Psoas muscle (tissue), 8 donors: ENCODE data around the gene MRPL10. TPM values are rescaled to one million over a fixed set of nuclear protein-coding genes. Genes with fewer than 3 reads are reported as not detected.

Experiments used
- ATAC-seq, 4 donors: fragments of 200-7000 bp; cut with Tn5 transposase; one replicate each; pipeline ENCODE4 v1.9.1; 2020; ENCODE audit warnings: moderate library complexity in 3 of 4, mild to moderate bottlenecking in 2 of 4
- DNase-seq, 2 donors: peaks; one replicate each; pipeline ENCODE4 v3.0.0-alpha.2; 2020
- H3K27ac ChIP-seq: fragments of 200-600 bp; one replicate; pipeline ENCODE4 v1.8.0; 2022
- H3K27me3 ChIP-seq, 3 donors: fragments of 200-600 bp in 1 of 3; one replicate each; pipeline versions ENCODE4 v1.6.1 to v1.8.0; 2013 to 2022; ENCODE audit warnings: low read length in 2 of 3, mild to moderate bottlenecking in 2 of 3, moderate library complexity in 1 of 3; ENCODE audit not compliant: insufficient read depth in 3 of 3
- H3K36me3 ChIP-seq, 2 donors: fragments of 200-600 bp in 1 of 2; one replicate each; pipeline versions ENCODE4 v1.6.1 to v1.8.0; 2013 to 2022; ENCODE audit warnings: low read depth in 1 of 2, mild to moderate bottlenecking in 1 of 2, moderate library complexity in 1 of 2; ENCODE audit not compliant: insufficient read depth in 1 of 2
- H3K4me1 ChIP-seq: fragments of 200-600 bp; one replicate; pipeline ENCODE4 v1.8.0; 2022
- H3K4me3 ChIP-seq: fragments of 200-600 bp; one replicate; pipeline ENCODE4 v1.8.0; 2022; ENCODE audit warnings: mild to moderate bottlenecking
- H3K9me3 ChIP-seq: fragments of 200-600 bp; one replicate; pipeline ENCODE4 v1.8.0; 2022
- WGBS, 3 donors: extraction: QIAGEN DNeasy Blood & Tissue Kit; methylation state at CpG; one replicate each; pipeline versions ENCODE4 v1.1.6 to v1.1.7; 2013; 5-methylcytosine and 5-hydroxymethylcytosine counted together
- intact Hi-C, 2 donors: fragments of 100-400 bp; cut with DNase I; formaldehyde crosslinking; loops; one replicate each; pipeline versions ENCODE4 v1.11.0 to v1.14.2; 2022
- polyA plus RNA-seq, 3 donors: library from polyadenylated mRNA; stranded (reverse); fragments of 200-250 nt; gene quantifications; one replicate each; pipeline ENCODE4 v1.2.3, GENCODE V29; 2013
- total RNA-seq, 4 donors: library from RNA; stranded (reverse); fragmentation: NEBNext Ultra II Directional in 2 of 4; extraction: Animal tissue kit (Norgen Biotek cat#: 25700) in 2 of 4; gene quantifications; one replicate each; pipeline versions ENCODE4 v1.2.1 to v1.2.4, GENCODE V29; 2021 to 2023
- TF ChIP-seq, protein P1 (sequence below): fragments of 200-600 bp; IDR thresholded peaks from one replicate; pipeline ENCODE4 v1.8.0; 2022; ENCODE audit warnings: antibody characterized with exemption
- donor health status: healthy with polysubstance abuse.
- donor health status: DM: no; HTN: no; CAD: no; lungs with moderate emphysema.
- donor health status: Bipolar disorder and iron deficiency.
- donor health status: healthy.
- donor health status: DM: yes; HTN: yes; CAD: no.
- donor health status: DM: no; HTN: no; CAD: no.
- donor health status: DM: no; HTN: no; CAD: no.
- donor health status: DM: yes; HTN: yes; CAD: no.

The MRPL10 gene
- total and polyA plus RNA-seq, 7 donors: 37.8 to 78.6 (median 47.0) TPM

DNA sequence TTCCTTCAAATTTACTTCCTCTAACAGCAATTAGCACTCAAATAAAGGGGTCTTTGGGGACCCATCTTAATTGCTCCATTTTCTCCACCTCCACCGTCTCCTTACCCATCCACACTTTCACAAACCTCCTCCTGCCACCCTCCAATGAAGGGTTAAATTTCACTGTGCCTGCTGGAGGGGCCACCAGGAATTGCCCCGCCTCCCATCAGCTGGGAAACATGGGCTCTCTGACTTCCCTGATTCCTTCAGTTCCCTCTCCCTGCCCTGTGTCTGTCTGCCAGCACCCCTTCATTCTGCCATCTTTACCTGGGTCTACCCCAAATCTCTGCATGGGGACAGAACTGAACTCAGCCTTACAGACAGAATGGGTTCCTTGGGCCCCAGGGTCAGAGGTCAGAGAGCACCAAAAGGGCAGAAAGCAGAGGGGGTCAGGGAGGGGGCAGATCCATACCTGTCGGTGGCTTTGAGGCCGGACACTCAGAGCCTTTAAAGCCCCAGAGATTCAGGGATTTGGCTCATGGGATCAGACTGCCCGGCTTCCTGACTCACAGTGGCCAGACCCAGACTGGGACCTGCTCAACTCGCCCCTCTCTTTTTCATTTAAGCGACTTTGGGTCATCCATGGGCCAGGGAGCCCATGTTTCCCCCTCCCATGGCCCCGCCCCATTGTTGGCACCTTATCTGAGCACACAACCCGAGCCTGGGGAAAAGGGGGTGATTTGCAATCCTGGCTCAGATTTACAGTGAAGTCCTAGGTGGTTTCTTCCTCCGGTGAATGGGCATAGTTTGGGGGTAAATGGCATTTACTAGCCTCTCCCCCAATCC, 47.1 kb upstream of the MRPL10 start:
- intact Hi-C loops: no loop called here
- Histone ChIP-seq H3K27me3 (peaks cover 0 to 51% (median 10%) of the 10 kb centered on the region in 3 donors), H3K4me1 (no peaks in the 10 kb centered on the region), H3K36me3 (no peaks in the 10 kb centered on the region), H3K27ac (no peak overlapping the region), H3K4me3 (no peak overlapping the region), H3K9me3 (no peaks in the 10 kb centered on the region)
- WGBS, 3 donors: 30 to 37% (median 33%) methylated on average over 9 to 10 of the region's 10 CpGs
- no peak for ATAC-seq
- TF ChIP-seq, protein P1, sequence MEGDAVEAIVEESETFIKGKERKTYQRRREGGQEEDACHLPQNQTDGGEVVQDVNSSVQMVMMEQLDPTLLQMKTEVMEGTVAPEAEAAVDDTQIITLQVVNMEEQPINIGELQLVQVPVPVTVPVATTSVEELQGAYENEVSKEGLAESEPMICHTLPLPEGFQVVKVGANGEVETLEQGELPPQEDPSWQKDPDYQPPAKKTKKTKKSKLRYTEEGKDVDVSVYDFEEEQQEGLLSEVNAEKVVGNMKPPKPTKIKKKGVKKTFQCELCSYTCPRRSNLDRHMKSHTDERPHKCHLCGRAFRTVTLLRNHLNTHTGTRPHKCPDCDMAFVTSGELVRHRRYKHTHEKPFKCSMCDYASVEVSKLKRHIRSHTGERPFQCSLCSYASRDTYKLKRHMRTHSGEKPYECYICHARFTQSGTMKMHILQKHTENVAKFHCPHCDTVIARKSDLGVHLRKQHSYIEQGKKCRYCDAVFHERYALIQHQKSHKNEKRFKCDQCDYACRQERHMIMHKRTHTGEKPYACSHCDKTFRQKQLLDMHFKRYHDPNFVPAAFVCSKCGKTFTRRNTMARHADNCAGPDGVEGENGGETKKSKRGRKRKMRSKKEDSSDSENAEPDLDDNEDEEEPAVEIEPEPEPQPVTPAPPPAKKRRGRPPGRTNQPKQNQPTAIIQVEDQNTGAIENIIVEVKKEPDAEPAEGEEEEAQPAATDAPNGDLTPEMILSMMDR: no peak
- DNase-seq: no peak

DNA sequence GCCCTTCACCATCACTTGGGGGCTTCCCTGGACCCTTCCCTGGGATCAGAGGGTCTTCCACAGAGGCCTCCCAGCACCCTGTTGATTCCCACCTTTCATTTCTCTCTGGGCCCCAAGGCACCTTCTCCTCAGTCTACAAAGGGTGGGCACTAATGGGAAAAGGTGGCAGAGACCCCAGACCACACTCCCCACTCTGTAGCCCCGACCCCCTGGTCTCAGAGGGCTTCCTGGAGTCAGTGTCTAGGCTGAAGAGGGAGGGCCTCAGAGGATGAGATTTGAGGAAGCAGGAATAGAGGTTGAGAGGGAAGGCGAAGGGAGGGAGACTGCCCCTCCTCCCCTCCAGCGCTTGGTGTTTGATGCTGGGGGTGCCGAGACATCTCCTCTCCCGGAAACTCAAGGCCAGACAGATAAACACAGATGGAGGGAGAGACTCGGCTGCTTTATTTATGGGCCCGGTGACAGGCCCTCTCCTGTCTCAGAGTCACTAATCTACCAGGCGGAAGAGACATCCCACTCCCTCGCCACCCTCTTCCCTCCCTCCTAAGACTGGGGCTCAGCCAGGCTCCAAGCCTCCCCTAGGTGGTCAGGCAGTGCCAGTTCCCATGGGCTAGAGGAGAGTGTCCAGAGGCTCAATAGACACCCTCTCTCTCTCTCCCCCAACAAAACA, 46.2 kb upstream of the MRPL10 start:
- DNase-seq (no peak), ATAC-seq (no peak)
- no peaks in the 10 kb centered on the region for H3K36me3 ChIP-seq
- intact Hi-C loops: no loop called here
- no peak overlapping the region for H3K27ac ChIP-seq
- no peaks in the 10 kb centered on the region for H3K9me3 ChIP-seq
- 42 to 57% (median 43%) methylated on average over 6 to 9 of the region's 9 CpGs for WGBS, 3 donors
- peaks cover 0 to 59% (median 13%) of the 10 kb centered on the region in 3 donors for H3K27me3 ChIP-seq
- H3K4me3 ChIP-seq: no peak overlapping the region
- TF ChIP-seq, protein P1: no peak
- H3K4me1 ChIP-seq: no peaks in the 10 kb centered on the region

DNA sequence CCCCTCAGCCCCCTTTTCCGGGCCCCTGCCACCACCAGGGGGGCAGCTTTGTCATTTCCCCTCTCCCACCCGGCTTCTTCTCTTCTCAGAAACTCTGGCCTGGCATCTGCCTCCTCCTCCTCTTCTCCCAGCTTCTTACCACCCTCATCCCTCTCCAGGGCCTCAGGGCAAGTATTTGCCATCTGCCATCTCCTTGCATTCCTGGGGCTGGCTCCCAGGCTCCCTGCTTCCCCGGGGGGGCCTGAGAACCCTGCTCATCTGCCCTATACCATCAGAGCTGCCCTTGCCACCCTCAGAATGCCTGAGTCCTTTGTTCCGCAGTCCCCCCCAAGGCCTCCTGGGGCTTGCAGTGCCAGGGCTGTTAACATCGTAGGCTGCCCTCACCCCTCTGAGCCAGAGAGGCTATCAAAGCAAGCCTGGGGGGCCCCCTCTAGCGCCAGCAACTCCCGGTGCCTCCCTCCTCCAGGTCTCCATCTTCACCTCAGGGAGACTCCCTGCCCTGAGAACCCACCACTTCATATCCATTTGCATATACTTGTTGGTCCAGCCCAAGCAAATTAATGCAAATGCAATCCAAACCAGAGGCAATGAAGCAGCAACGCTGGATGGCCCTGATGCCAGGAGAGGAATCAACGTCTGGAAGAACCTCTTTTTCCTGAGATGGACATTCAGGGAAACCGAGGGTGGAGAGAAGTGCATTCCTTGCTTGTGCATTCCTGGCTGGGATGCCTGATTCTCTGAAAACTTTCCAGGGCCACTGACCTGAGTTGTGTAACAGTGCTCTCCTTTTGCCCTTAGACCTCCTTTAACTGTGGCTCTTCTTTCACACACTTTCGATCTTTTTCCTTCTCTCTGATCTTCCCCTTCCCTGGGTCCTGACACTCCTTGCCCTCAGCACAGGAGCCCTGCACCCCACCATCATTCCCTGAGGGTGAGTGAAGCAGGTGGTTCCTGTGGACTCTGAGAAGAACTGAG, 44.0 kb upstream of the MRPL10 start:
- peaks cover 0 to 76% (median 22%) of the 10 kb centered on the region in 3 donors for H3K27me3 ChIP-seq
- ATAC-seq (no peak), DNase-seq (no peak)
- intact Hi-C loops: no loop called here
- H3K4me3 ChIP-seq: no peak overlapping the region
- WGBS, 3 donors: 40 to 47% (median 46%) methylated on average over 11 of the region's 11 CpGs
- TF ChIP-seq, protein P1: no peak
- H3K27ac ChIP-seq: no peak overlapping the region
- H3K36me3 ChIP-seq: no peaks in the 10 kb centered on the region
- H3K9me3 ChIP-seq: no peaks in the 10 kb centered on the region
- no peaks in the 10 kb centered on the region for H3K4me1 ChIP-seq

DNA sequence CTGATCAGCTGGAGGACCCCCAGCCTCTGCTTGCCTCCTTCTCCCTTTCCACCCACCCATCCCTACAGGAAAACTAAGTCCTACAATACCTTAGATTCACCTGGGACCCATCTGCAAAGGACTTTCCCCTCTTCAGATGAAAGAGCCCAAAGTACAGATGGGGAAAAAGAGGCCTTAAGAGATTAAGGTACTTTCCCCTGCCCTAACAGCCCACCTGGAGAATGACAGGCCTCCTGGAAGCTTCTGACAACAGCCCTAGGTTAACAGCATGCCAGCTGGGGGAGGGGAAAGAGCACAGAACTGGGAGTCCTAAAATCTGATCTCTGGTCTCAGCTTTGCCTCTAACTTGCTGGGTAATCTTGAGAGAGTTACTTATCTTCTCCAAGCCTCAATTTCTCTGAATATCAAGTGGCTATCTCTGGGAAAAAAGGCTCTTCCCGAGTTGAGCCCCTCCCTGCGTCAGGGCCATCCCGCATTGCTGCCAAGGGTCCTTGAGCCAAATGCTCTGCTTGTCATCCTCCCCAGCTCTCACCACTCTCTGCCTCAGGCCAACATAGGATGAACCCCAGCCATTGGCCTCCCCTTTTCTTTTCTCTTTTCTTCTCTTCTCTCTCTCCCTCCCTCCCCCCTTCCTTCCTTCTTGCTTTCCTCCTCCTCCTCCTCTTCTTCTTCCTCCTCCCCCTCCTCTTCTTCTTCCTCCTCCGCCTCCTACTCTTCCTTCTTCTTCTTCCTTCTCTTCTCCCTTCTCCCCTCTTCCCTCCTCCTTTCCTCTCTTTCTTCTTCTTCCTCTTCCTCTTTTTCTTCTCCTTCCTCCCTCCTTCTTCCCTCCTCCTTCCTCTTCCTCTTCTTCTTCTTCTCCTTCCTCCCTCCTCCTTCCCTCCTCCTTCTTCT, 42.1 kb upstream of the MRPL10 start:
- Histone ChIP-seq H3K4me3 (no peak overlapping the region), H3K27me3 (peaks cover 0 to 92% (median 26%) of the 10 kb centered on the region in 3 donors), H3K27ac (no peak overlapping the region), H3K9me3 (no peaks in the 10 kb centered on the region), H3K36me3 (no peaks in the 10 kb centered on the region), H3K4me1 (no peaks in the 10 kb centered on the region)
- intact Hi-C loops: no loop called here
- no peak for DNase-seq
- WGBS, 3 donors: 40 to 48% (median 43%) methylated on average over 4 of the region's 4 CpGs
- no peak for ATAC-seq
- TF ChIP-seq, protein P1: no peak
